Omental fat pad (tissue), 4 donors: ENCODE measurements around the gene DCHS1. TPM values are rescaled to one million over a fixed set of nuclear protein-coding genes. Genes with fewer than 3 reads are reported as not detected.
A peak's percentile ranks its signal among the peaks of the same experiment; 100 is the strongest.

Experiments
- ATAC-seq: fragments of 150-250 bp; one replicate; pipeline ENCODE4 v1.9.1; 2016; ENCODE audit warnings: mild to moderate bottlenecking, moderate library complexity; ENCODE audit not compliant: low FRiP score
- DNase-seq: peaks from one replicate; pipeline ENCODE4 v3.0.0-alpha.2; 2019; ENCODE audit warnings: low spot score
- total RNA-seq, 4 donors: library from RNA; depleted of rRNA; stranded (reverse); fragments of >200 nt; gene quantifications; one replicate each; pipeline ENCODE4 v1.1.0, GENCODE V29; 2016
- TF ChIP-seq, protein P1 (sequence below), 3 donors: fragments of 450-650 bp; IDR thresholded peaks; one replicate each; pipeline ENCODE4 v1.5.1; 2016 to 2017; ENCODE audit warnings: antibody characterized with exemption in 3 of 3, mild to moderate bottlenecking in 3 of 3, moderate library complexity in 2 of 3

The DCHS1 gene
- total RNA-seq, 4 donors from 2014 or later: 12.6 to 26.3 (median 19.4) TPM

DNA sequence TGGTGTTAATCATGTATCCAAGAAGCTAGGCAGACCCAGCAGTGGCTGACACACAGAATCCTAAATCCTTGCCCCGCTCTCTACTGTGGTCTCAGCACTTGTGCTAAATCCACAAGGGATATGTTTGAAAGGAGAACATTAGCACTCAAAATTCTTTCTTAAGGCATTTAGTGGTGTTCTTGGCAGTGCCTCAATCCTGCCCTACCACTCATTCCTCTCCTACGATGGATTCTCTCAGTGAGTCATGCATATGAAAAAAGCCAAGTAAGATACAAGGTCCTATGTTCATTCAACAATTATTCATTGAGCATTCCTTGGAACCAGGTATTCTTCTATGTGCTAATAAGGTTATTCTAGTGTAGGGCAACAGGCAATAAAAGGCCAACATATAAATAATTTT, 83.4 kb downstream of the DCHS1 start:
- peak; percentile 85 for ATAC-seq
- TF ChIP-seq, protein P1, sequence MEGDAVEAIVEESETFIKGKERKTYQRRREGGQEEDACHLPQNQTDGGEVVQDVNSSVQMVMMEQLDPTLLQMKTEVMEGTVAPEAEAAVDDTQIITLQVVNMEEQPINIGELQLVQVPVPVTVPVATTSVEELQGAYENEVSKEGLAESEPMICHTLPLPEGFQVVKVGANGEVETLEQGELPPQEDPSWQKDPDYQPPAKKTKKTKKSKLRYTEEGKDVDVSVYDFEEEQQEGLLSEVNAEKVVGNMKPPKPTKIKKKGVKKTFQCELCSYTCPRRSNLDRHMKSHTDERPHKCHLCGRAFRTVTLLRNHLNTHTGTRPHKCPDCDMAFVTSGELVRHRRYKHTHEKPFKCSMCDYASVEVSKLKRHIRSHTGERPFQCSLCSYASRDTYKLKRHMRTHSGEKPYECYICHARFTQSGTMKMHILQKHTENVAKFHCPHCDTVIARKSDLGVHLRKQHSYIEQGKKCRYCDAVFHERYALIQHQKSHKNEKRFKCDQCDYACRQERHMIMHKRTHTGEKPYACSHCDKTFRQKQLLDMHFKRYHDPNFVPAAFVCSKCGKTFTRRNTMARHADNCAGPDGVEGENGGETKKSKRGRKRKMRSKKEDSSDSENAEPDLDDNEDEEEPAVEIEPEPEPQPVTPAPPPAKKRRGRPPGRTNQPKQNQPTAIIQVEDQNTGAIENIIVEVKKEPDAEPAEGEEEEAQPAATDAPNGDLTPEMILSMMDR (IDR thresholded peaks at IDR 0.05): no peak

DNA sequence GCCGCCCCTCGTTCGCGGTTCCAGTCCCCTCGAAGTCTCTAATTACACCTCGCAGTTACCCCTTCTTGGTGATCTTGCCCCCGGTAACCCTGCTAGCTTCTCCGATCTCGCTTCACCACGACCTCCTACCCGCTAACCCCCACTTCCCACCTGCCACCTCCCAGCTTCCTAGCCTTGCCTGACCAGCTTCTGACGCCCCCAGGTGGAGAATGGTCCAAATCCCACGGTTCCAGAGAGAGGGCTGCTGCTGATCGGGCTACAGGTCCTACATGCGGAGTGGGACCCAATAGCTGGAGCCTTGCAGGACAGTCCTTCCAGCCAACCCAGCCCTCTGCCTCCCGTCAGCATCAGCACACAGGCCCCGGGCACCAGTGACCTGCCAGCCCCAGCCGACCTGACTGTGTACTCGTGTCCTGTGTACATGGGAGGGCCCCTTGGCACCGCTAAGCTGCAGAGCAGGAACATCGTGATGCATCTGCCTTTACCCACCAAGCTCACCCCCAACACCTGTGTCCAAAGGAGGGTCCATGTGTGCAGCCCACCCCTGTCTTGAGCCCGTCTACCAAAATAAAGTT, 84.1 kb downstream of the DCHS1 start:
- no peak for ATAC-seq

More for the DNA sequence above, 83.4 kb downstream of the DCHS1 start:
- no peak for DNase-seq

More for the DNA sequence above, 84.1 kb downstream of the DCHS1 start:
- no peak for DNase-seq
- TF ChIP-seq, protein P1 (IDR thresholded peaks at IDR 0.05): no peak

Other genes starting within 250 kb of the DCHS1 start
- gene APBB1, start 236.7 kb downstream of the DCHS1 start, total RNA-seq: 10 to 100 TPM; 19.8 to 39.9 (median 33.3) TPM
- gene HPX, start 214.8 kb downstream of the DCHS1 start, total RNA-seq: 1 to 10 TPM; 1.7 to 2.5 (median 2.0) TPM
- 10 to 100 TPM; 16.9 to 27.4 (median 22.1) TPM for gene TRIM3, start 181.9 kb downstream of the DCHS1 start, total RNA-seq
- gene ARFIP2, start 174.5 kb downstream of the DCHS1 start, total RNA-seq: 10 to 100 TPM; 51.3 to 63.3 (median 54.1) TPM
- gene TIMM10B, start 174.3 kb downstream of the DCHS1 start, total RNA-seq: 10 to 100 TPM; 42.7 to 60.6 (median 47.8) TPM
- gene DNHD1, start 158.5 kb downstream of the DCHS1 start, total RNA-seq: 10 to 100 TPM; 11.7 to 20.5 (median 16.6) TPM
- 10 to 100 TPM; 16.9 to 30.4 (median 19.3) TPM for gene RRP8, start 52.2 kb downstream of the DCHS1 start, total RNA-seq
- gene ILK, start 52.0 kb downstream of the DCHS1 start, total RNA-seq: 100 to 1,000 TPM in 3 of 4 donors, 10 to 100 TPM in 1; 92.1 to 189 (median 118) TPM
- 10 to 100 TPM; 31.9 to 52.6 (median 37.1) TPM for gene TAF10, start 43.6 kb downstream of the DCHS1 start, total RNA-seq
- 10 to 100 TPM; 73.8 to 95.0 (median 83.9) TPM for gene TPP1, start 36.4 kb downstream of the DCHS1 start, total RNA-seq
- 10 to 100 TPM; 20.0 to 31.6 (median 29.0) TPM for gene MRPL17, start 27.5 kb upstream of the DCHS1 start, total RNA-seq
- gene OR2AG2, start 116.2 kb upstream of the DCHS1 start, total RNA-seq: not detected
- not detected for gene OR2AG1, start 127.2 kb upstream of the DCHS1 start, total RNA-seq
- under 1 TPM in 3 of 4 donors, not detected in 1; 0.13 to 0.47 (median 0.24) TPM for gene OR6A2, start 143.9 kb upstream of the DCHS1 start, total RNA-seq
- not detected for gene OR10A5, start 189.9 kb upstream of the DCHS1 start, total RNA-seq
- not detected for gene OR10A2, start 207.2 kb upstream of the DCHS1 start, total RNA-seq
- gene OR10A4, start 220.8 kb upstream of the DCHS1 start, total RNA-seq: not detected
- gene OR2D2, start 236.7 kb upstream of the DCHS1 start, total RNA-seq: 1 to 10 TPM in 1 of 4 donors, not detected in 3; 1.1 TPM